ENCODE data around the gene ARHGEF28.
A peak's percentile ranks its signal among the peaks of the same experiment; 100 is the strongest.

Gene ARHGEF28

DNA sequence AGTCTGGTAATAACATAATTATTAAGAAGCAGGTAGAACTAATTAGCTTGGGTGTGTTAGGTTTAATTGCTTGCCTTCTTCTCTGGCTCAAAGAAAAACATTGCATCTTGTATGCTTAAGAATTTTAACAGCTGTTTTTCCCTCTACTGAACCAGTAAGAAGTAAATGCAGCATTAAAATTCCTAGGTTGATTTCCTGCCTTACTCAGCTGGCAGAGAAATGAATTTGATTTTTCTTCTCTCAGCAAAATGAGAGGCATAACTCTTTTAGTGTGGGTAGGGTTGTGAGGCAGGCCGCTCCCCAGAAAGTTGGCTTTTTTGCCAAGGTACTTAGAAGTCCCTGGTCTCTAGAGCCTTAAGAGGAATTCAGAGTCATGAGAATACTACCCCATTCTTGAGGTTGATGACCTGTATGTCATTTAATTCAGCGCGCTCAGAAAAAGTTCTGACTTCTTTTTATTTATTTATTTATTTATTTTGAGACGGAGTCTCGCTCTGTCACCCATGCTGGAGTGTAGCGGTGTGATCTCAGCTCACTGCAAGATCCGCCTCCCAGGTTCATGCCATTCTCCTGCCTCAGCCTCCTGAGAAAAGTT, 302.6 kb downstream of the ARHGEF28 start:
- no peak for DNase-seq (ENCODE audit: low spot score)
- TF ChIP-seq, protein P1, sequence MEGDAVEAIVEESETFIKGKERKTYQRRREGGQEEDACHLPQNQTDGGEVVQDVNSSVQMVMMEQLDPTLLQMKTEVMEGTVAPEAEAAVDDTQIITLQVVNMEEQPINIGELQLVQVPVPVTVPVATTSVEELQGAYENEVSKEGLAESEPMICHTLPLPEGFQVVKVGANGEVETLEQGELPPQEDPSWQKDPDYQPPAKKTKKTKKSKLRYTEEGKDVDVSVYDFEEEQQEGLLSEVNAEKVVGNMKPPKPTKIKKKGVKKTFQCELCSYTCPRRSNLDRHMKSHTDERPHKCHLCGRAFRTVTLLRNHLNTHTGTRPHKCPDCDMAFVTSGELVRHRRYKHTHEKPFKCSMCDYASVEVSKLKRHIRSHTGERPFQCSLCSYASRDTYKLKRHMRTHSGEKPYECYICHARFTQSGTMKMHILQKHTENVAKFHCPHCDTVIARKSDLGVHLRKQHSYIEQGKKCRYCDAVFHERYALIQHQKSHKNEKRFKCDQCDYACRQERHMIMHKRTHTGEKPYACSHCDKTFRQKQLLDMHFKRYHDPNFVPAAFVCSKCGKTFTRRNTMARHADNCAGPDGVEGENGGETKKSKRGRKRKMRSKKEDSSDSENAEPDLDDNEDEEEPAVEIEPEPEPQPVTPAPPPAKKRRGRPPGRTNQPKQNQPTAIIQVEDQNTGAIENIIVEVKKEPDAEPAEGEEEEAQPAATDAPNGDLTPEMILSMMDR (IDR thresholded peaks at IDR 0.05), result no peak
- H3K4me3 ChIP-seq, result no peak overlapping the region
- H3K27ac ChIP-seq, result no peak overlapping the region

DNA sequence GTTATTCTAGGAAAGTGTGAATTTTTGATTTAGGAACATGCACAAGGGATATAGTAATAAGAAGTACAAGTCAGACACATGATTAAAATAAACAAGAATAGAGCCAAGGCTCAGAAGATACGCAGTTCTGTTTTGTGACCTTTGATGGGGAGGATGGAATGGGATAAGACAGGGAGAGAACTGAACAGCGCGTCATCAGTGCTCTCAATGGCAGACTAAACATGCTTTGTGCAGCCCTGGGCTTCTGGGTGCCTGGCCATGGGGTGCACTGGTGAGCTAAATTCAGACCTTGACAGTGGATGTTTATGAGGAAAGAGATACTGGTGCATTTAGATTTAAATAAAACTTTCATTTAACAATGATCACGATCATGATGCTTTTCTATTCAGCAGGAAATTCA, 309.7 kb downstream of the ARHGEF28 start:
- no peak overlapping the region for H3K4me3 ChIP-seq
- DNase-seq (ENCODE audit: low spot score), result no peak
- TF ChIP-seq, protein P1 (IDR thresholded peaks at IDR 0.05), result no peak
- H3K27ac ChIP-seq, result no peak overlapping the region

DNA sequence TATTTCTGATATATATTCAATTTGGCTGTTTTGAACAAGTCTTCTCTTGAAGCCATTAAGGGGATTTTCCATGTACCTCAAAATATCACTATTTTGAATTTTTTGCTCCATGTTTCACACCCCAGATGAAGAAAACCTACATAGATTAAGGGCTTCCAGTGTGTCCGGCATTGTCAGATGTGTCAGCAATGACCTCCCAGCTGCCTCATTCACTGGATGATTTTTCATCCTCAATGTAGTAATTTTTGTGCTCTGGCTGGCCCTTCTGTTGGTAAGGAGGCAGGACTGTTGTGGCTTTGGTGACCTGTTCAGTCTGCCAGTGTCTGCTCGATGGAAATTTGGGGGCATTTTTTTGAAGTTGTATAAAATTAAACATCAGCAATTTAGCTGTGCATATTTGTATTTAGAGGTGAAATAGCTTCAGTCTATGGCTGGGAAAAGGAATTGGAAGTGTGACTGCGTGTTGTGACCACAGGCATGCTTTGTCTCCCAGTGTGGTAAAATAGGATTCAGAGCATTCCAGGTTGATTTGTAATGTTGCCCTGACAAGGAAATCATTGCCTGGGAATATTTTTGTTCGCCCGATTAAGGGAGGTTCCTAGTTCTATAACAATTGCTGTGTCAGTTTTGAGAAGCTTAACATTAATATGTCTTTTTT, 312.4 kb downstream of the ARHGEF28 start:
- DNase-seq (ENCODE audit: low spot score), result no peak
- Histone ChIP-seq H3K27ac (peak overlapping the region in 1 of 2 donors; percentile 82), H3K4me3 (no peak overlapping the region)
- TF ChIP-seq, protein P1 (IDR thresholded peaks at IDR 0.05), result no peak

DNA sequence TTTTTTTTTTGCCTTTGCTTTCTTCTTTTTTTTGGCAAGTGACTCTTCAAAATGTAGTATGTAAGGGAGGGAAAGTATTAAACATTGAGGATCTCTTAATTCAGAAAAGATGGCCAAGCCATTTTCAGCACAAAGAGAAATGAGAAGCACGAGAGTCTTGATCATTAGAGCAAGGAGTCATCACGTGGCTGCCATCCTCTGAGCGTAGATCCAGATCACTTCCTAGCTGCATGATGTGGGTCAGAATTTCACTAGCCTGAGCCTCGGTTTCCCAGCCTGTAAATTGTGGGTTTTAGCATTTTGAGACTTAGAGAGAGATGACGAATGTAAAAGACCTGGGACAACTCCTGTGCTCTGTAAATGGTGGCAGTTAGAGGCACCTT, 312.9 kb downstream of the ARHGEF28 start:
- peak overlapping the region in 1 of 2 donors; percentile 73 for H3K27ac ChIP-seq

DNA sequence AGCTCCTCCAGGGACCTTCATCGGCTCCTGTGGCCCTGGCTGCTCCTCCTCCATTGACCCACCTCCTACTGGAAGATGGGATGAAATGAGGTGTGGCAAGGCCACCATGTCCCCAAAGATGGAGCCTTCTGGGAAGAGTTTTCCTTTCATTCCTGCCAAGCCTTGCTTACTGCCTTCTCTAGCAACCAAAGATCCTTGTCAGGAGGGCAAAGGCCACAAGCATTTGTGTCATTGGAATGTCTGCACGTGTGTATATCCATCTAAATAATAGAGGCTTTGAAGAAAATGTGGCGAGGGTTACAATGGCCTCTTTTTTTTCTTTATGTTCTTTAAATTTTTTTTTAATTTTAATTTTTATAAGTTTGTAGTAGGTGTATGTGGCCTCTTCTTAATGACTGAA, 313.6 kb downstream of the ARHGEF28 start:
- Histone ChIP-seq H3K4me3 (no peak overlapping the region), H3K27ac (peak overlapping the region in 1 of 2 donors; percentile 73)
- no peak for DNase-seq (ENCODE audit: low spot score)
- TF ChIP-seq, protein P1 (IDR thresholded peaks at IDR 0.05), result no peak

More for the DNA sequence above, 312.9 kb downstream of the ARHGEF28 start:
- H3K4me3 ChIP-seq, result no peak overlapping the region
- TF ChIP-seq, protein P1 (IDR thresholded peaks at IDR 0.05), result no peak
- DNase-seq (ENCODE audit: low spot score), result no peak

DNA sequence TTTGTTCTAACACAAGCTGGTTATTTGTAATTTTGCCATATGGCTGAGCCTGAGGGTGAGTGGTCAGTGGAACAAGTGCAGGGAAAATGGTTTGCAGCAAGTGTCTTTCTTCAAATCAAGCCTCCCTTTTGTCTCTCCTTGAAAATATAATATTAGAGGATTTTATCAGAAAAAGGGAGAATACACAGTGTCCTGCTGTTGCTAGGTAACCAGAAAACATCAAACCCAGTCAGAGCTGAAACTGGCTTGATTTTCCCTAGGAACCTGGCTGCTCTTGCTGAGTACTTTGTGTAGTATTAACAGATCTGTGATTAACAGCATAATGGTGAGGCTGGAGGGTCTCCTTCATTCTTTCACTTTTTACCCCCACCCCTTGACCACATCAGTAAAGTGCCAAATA, 314.0 kb downstream of the ARHGEF28 start:
- TF ChIP-seq, protein P1 (IDR thresholded peaks at IDR 0.05), result no peak
- H3K4me3 ChIP-seq, result no peak overlapping the region
- DNase-seq (ENCODE audit: low spot score), result no peak
- peak overlapping the region in 1 of 2 donors; percentile 40 for H3K27ac ChIP-seq

DNA sequence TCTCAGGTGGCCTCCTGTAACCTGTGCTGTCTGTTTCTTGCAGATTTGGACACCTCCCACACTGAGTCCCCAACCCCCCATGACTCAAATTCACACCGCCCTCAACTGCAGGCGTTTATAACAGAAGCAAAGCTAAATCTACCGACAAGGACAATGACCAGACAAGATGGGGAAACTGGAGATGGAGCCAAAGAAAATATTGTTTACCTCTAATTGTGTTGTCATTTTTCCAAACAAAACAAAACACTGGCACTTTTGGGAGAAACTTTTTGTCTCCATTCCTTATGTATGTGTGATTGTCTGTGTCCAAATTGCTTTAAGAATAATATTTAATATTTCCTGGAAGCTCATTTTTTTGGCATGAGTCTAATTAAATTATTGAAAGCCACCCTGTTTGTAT, 314.8 kb downstream of the ARHGEF28 start:
- H3K27ac ChIP-seq, result peak overlapping the region in 1 of 2 donors; percentile 40
- no peak overlapping the region for H3K4me3 ChIP-seq
- TF ChIP-seq, protein P1 (IDR thresholded peaks at IDR 0.05), result no peak
- DNase-seq (ENCODE audit: low spot score), result no peak

All from coronary artery (tissue), 2 donors.